CD4-positive, alpha-beta memory T cell (primary cell): ENCODE measurements around the gene BICD2. TPM values are rescaled to one million over a fixed set of nuclear protein-coding genes. Genes with fewer than 3 reads are reported as not detected.

Source experiments
- CTCF ChIA-PET: fragments of 350-600 bp; sonication (Branson Sonifier 250); formaldehyde crosslinking; loops from one replicate; lab custom pipeline; 2021; ENCODE audit warnings: inconsistent platforms; ENCODE audit not compliant: partially characterized antibody; lab: Charles Lee
- POLR2A ChIA-PET: fragments of 350-600 bp; sonication (Branson Sonifier 250); formaldehyde crosslinking; loops from one replicate; lab custom pipeline; 2021; ENCODE audit not compliant: partially characterized antibody; lab: Charles Lee
- DNase-seq, 5 donors: peaks; one replicate each; pipeline versions ENCODE4 v3.0.0 to v3.0.0-alpha.2; 2020 to 2022; ENCODE audit warnings: mixed read lengths in 1 of 5
- H3K27ac ChIP-seq: one replicate; pipeline ENCODE4 v1.7.0; 2013; ENCODE audit warnings: low read depth, low read length
- H3K27me3 ChIP-seq: 2 replicates; pipeline ENCODE4 v1.7.0; 2013; ENCODE audit warnings: mild to moderate bottlenecking, low read length, moderate library complexity; ENCODE audit not compliant: insufficient read depth
- H3K36me3 ChIP-seq: 2 replicates; pipeline ENCODE4 v1.7.0; 2013; ENCODE audit warnings: mild to moderate bottlenecking, low read length, moderate library complexity; ENCODE audit not compliant: insufficient read depth
- H3K4me1 ChIP-seq: 2 replicates; pipeline ENCODE4 v1.7.0; 2013; ENCODE audit warnings: mild to moderate bottlenecking, low read length, moderate library complexity; ENCODE audit not compliant: insufficient read depth
- H3K4me3 ChIP-seq, 2 donors: one replicate each; pipeline ENCODE4 v1.7.0; 2013; ENCODE audit warnings: low read length in 2 of 2, mild to moderate bottlenecking in 1 of 2
- H3K9me3 ChIP-seq, 2 donors: one replicate each; pipeline ENCODE4 v1.7.0; 2013; ENCODE audit warnings: low read length in 2 of 2, control low read depth in 1 of 2; ENCODE audit not compliant: control insufficient read depth in 1 of 2
- H3K27ac Mint-ChIP-seq, 7 donors: one replicate each; pipeline ENCODE4 v1.8.0; 2020 to 2021; ENCODE audit warnings: mixed read lengths in 7 of 7, mild to moderate bottlenecking in 6 of 7, inconsistent platforms in 3 of 7, moderate library complexity in 3 of 7
- H3K27me3 Mint-ChIP-seq, 2 donors: one replicate each; pipeline ENCODE4 v1.8.0; 2020 to 2021; ENCODE audit warnings: mixed read lengths in 2 of 2
- H3K36me3 Mint-ChIP-seq, 2 donors: one replicate each; pipeline ENCODE4 v1.8.0; 2020 to 2021; ENCODE audit warnings: mixed read lengths in 2 of 2, inconsistent platforms in 1 of 2, mild to moderate bottlenecking in 1 of 2
- H3K4me1 Mint-ChIP-seq, 4 donors: one replicate each; pipeline ENCODE4 v1.8.0; 2020 to 2021; ENCODE audit warnings: mixed read lengths in 4 of 4, mild to moderate bottlenecking in 1 of 4
- H3K4me3 Mint-ChIP-seq, 8 donors: one replicate each; pipeline ENCODE4 v1.8.0; 2020 to 2021; ENCODE audit warnings: mixed read lengths in 8 of 8, mild to moderate bottlenecking in 7 of 8, moderate library complexity in 6 of 8, inconsistent platforms in 3 of 8
- H3K9me3 Mint-ChIP-seq, 8 donors: one replicate each; pipeline ENCODE4 v1.8.0; 2020 to 2021; ENCODE audit warnings: mixed read lengths in 8 of 8, mild to moderate bottlenecking in 5 of 8, inconsistent platforms in 3 of 8, moderate library complexity in 1 of 8
- intact Hi-C: fragments of 100-400 bp; cut with micrococcal nuclease; formaldehyde crosslinking; loops from one replicate; pipeline ENCODE4 v1.15.1; 2023
- polyA plus RNA-seq, 2 donors: library from polyadenylated mRNA; unstranded; fragments of 300-500 nt; fragmentation: Illumina TruSeq; gene quantifications; one replicate each; pipeline ENCODE4 v1.2.3, GENCODE V29; 2021
- total RNA-seq, 2 experiments: library from RNA; stranded (reverse); gene quantifications; one replicate each; pipeline ENCODE4 v1.2.3, GENCODE V29; 2021

The BICD2 gene
- total and polyA plus RNA-seq, 4 experiments from 2014 or later: 3.8 to 34.2 (median 26.7) TPM

DNA sequence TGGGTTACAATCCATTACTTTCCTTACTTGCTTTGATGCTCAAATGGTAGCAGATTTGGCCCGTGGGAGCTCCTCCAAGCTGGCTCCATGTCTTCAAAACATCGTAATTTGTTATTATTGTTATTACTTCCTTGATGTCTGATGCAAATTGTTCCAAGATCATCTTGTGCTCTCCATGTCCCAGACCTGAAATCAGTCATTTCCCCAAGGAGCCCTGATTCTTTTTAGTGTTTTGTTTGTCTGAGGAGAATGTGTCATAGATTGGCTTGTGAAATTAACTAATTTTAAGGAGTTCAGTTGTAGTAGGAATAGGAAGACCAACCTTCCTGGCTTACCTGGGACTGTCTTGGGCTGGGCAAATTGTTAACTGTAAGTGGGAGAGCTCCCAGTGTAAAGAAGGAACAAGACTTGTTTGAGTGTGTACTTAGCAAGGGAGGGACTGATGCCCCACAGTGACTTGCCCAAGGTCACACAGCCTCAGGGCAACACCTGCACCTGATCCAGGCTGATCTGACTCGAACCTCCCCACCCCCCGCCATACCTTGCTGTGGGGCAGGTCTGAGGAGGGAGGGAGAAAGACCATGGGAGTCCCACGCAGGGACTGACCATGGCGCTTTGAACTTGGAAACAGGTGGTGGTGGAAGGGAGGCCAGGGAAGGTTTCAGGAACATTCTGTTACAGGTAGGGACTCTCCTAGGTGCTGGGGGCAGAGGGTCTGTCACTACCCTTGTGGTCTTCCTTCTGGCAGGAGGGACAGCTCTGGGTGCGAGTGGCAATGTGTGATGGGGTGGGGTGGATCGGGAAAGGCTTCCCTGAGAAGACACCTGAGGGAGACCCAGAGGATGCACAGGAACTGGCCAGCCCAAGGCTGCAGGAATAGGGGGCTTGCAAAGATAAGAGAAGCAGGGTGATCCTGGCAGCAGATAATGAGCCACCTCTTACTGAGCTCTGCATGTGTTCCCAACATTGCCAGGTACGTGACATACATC lies 2.7 kb upstream of the BICD2 start:
- ChIA-PET POLR2A (interaction anchor here (1.1 kb wide), 1 partner anchor 97 kb away, joined by 4 read pairs; no protein-coding TSS in a partner anchor), CTCF (interaction anchor here (1.6 to 2.9 kb wide), 2 partner anchors 23 to 52 kb away, joined by 4 to 23 read pairs; no protein-coding TSS in a partner anchor)
- intact Hi-C loops: loop anchor here (10.0 kb wide), 3 partner anchors 473 to 1487 kb away; partner anchors contain the start of genes IARS1 and ZNF169
- Mint-ChIP-seq H3K27ac (peak overlapping the region in 6 of 7 donors; percentile 36 to 97 (median 78)), H3K4me1 (peaks cover 32 to 52% (median 40%) of the 10 kb centered on the region in 4 donors), H3K27me3 (no peaks in the 10 kb centered on the region), H3K36me3 (peaks cover 0 to 6% of the 10 kb centered on the region in 2 donors), H3K9me3 (no peaks in the 10 kb centered on the region), H3K4me3 (peak overlapping the region in 7 of 8 donors; percentile 4 to 51 (median 14))
- Histone ChIP-seq H3K36me3 (no peaks in the 10 kb centered on the region), H3K27me3 (no peaks in the 10 kb centered on the region), H3K9me3 (no peaks in the 10 kb centered on the region), H3K27ac (no peak overlapping the region), H3K4me1 (peaks cover 45% of the 10 kb centered on the region), H3K4me3 (no peak overlapping the region)
- no peak for DNase-seq

DNA sequence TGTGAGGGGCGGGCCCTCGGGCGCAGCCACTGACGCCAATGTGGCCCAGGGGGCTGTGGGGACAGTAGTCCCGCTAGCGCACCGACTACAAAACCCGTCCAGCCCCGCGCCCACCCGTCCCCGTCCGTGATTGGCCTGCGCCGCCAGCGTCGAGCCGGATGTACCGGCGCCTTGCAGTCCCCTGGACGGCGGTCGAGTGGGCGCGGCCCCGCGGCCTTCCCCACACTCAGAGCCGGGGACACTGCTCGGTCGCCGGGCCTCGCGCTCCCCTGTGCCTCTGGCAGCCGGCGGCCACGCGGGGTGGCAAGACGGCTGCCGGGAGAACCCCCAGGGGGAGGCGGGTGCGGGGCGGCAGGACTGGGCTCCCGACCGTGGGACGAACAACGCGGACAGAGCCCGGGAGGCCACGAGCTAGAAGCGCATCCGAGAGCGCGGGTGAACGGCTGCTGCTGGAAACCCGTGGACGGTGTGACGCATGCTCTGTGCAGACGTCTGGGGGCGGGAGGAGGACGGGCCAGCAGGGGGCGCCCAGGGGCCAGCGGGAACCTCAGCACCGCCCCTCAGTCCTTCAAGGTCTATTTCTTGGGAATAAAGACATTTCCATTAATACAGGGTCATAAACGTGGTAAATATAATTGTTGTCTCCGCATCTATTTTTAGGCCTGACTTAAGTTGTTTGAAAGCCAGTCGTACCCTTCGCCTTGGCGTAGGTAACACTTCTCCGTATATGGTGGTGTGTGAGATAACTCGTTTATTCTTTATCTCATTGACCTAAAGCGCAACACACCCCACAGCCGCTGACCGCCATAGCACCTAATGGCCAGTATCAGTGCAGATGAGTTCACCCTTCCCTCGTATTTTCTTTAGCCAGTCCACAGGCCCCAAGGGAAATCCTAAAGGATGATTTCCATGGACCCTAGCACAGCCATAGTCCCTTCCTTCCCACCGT lies 629 bp upstream of the BICD2 start:
- Mint-ChIP-seq H3K4me3 (peak overlapping the region; percentile 89 to 95 (median 90)), H3K9me3 (no peaks in the 10 kb centered on the region), H3K27ac (peak overlapping the region; percentile 94 to 98 (median 96)), H3K27me3 (no peaks in the 10 kb centered on the region), H3K36me3 (peaks cover 0 to 6% of the 10 kb centered on the region in 2 donors), H3K4me1 (peaks cover 43 to 66% (median 49%) of the 10 kb centered on the region in 4 donors)
- Histone ChIP-seq H3K4me3 (peak overlapping the region; percentile 2 to 80), H3K9me3 (no peaks in the 10 kb centered on the region), H3K27me3 (no peaks in the 10 kb centered on the region), H3K36me3 (no peaks in the 10 kb centered on the region), H3K4me1 (peaks cover 54% of the 10 kb centered on the region), H3K27ac (peak overlapping the region; percentile 95)
- DNase-seq: peak; percentile 97 to 99 (median 99)
- intact Hi-C loops: loop anchor here (1.0 to 10.0 kb wide), 12 partner anchors 26 to 1490 kb away; partner anchors contain the start of genes CARD19, CENPP, IARS1 and IPPK
- ChIA-PET POLR2A (interaction anchor here (0.6 to 2.6 kb wide), 12 partner anchors 49 to 801 kb away, joined by 3 to 36 read pairs (median 4); partner anchors contain the start of genes CENPP, IPPK and SPTLC1), CTCF (interaction anchor here (0.6 to 3.0 kb wide), 10 partner anchors 9 to 627 kb away, joined by 3 to 15 read pairs (median 4); partner anchors contain the start of gene IPPK)

DNA sequence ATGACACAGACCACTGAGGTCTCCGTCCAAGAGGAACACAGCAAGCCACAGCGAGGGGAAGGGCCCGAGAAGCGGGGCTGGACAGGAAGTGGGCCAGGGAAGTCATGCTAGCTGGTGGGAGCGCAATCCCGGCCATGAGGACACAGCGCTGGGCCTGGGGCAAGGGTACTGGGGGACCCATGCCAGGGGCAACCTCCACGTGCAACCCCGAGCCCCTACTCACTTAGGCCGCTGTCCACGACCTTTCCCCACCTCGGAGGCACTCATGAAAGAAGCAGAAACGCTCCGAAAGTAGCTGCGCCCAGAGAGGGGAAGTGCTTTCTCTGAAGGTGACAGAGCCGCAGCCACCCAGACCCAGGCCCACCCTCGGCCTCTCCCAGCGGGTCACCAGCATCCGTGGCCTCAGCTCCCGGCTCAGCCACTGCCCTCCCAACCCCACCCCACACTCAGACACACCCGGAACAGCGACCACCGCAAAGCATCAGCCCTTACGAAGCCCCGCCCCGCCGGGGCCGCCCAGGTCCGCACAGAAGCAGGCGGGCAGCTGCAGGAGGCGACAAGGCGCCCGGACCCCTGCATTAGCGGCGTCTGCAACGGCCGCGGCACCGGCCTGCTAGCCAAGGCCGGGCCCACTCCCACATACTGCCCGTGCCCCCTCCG lies 782 bp downstream of the BICD2 start:
- peak overlapping the region; percentile 65 for H3K27ac ChIP-seq
- H3K4me1 Mint-ChIP-seq: peaks cover 39 to 66% (median 47%) of the 10 kb centered on the region in 4 donors
- H3K4me3 Mint-ChIP-seq: peak overlapping the region; percentile 93 to 97 (median 96)

DNA sequence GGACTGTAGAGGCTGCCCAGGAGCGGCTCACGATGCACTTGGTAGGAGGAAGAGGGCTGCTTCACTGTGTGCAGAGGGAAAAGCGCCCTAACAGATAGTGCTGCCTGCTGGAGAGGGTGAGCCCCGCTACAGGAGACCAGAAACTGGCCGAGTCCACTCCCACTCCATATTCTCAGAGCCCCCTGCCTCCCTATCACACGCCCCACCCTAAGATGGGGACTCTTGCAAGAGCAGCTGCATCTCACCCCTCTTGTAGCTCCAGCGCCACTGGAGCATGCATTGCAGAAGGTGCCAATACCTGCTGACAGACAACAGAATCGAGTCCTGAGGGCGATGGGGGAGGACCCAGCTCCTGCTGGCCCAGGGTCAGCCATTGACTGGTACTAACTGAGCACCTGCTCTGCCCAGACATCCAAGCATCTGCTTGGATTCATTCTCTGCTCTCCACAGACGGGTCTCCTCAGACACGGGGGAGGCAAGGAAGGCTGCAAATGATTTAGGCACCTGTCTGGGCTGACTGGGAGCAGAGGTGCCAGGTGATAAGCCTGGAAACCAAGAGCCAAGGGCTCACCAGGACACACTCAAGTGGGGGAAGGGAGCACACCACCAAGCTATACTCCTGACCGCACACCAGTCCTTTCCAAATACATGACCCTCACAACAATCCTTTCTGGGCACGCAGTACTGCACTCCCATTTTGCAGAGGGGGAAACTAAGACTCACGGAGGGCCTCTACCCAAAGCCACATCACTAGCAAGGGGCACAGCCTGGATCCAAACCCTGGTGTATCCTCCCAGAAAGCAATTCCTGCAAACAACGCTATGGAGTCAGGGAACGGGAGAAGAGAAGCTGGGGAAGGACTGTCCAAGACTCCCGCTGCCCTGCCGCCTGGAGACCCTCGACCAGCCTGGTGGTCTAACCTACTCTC lies 1.6 kb downstream of the BICD2 start:
- H3K4me1 ChIP-seq: peaks cover 55% of the 10 kb centered on the region
- peaks cover 0 to 6% of the 10 kb centered on the region in 2 donors for H3K36me3 Mint-ChIP-seq

More for the DNA sequence above, 782 bp downstream of the BICD2 start:
- H3K27me3 ChIP-seq: no peaks in the 10 kb centered on the region
- ChIA-PET POLR2A (interaction anchor here (0.8 to 2.6 kb wide), 12 partner anchors 22 to 803 kb away, joined by 3 to 36 read pairs (median 4); partner anchors contain the start of genes CENPP and IPPK), CTCF (interaction anchor here (1.4 to 3.0 kb wide), 4 partner anchors 26 to 625 kb away, joined by 3 to 15 read pairs (median 8); partner anchors contain the start of gene IPPK)
- intact Hi-C loops: loop anchor here (1.0 to 10.0 kb wide), 6 partner anchors 47 to 1491 kb away; partner anchors contain the start of genes CENPP, IARS1, NOL8 and SPTLC1
- H3K9me3 Mint-ChIP-seq: no peaks in the 10 kb centered on the region
- peaks cover 0 to 6% of the 10 kb centered on the region in 2 donors for H3K36me3 Mint-ChIP-seq
- DNase-seq: peak in 2 of 5 donors; percentile 19 to 56
- H3K27me3 Mint-ChIP-seq: no peaks in the 10 kb centered on the region
- peak overlapping the region; percentile 69 to 74 for H3K4me3 ChIP-seq
- H3K9me3 ChIP-seq: no peaks in the 10 kb centered on the region
- H3K4me1 ChIP-seq: peaks cover 55% of the 10 kb centered on the region
- peak overlapping the region; percentile 68 to 97 (median 93) for H3K27ac Mint-ChIP-seq
- no peaks in the 10 kb centered on the region for H3K36me3 ChIP-seq

DNA sequence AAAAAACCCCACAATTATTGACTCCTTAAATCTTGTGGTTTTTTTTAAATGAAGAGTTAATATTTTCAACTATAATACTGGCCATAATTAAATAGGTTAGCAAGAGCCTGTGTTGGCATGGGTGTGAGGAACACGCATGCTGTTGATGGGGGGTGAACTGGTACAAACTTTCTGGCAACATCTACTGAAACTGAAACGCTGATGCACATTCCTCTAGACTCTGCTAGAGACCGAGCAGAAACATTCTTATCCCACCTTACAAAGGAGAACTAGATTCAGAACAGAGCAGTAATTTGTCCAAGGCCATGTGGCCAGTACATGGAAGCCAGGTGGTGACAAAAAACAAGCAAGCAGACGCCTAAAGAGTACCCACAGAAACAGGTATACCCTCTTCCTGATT lies 2.4 kb downstream of the BICD2 start:
- CTCF ChIA-PET: no interaction called here
- H3K9me3 Mint-ChIP-seq: no peaks in the 10 kb centered on the region
- Histone ChIP-seq H3K36me3 (no peaks in the 10 kb centered on the region), H3K9me3 (no peaks in the 10 kb centered on the region), H3K27ac (no peak overlapping the region), H3K4me1 (peaks cover 55% of the 10 kb centered on the region), H3K27me3 (no peaks in the 10 kb centered on the region), H3K4me3 (no peak overlapping the region)
- H3K27me3 Mint-ChIP-seq: no peaks in the 10 kb centered on the region
- no peak for DNase-seq
- H3K4me1 Mint-ChIP-seq: peaks cover 39 to 66% (median 49%) of the 10 kb centered on the region in 4 donors
- H3K36me3 Mint-ChIP-seq: peaks cover 0 to 6% of the 10 kb centered on the region in 2 donors
- intact Hi-C loops: loop anchor here (10.0 kb wide), 3 partner anchors 467 to 1493 kb away; partner anchors contain the start of genes IARS1 and ZNF169
- peak overlapping the region; percentile 93 to 97 (median 96) for H3K4me3 Mint-ChIP-seq
- POLR2A ChIA-PET: no interaction called here
- H3K27ac Mint-ChIP-seq: peak overlapping the region in 6 of 7 donors; percentile 32 to 97 (median 70)

More for the DNA sequence above, 1.6 kb downstream of the BICD2 start:
- peak overlapping the region; percentile 69 to 74 for H3K4me3 ChIP-seq
- Mint-ChIP-seq H3K4me1 (peaks cover 39 to 66% (median 49%) of the 10 kb centered on the region in 4 donors), H3K4me3 (peak overlapping the region; percentile 93 to 97 (median 96)), H3K27ac (peak overlapping the region; percentile 68 to 97 (median 85)), H3K9me3 (no peaks in the 10 kb centered on the region), H3K27me3 (no peaks in the 10 kb centered on the region)
- H3K27me3 ChIP-seq: no peaks in the 10 kb centered on the region
- peak overlapping the region; percentile 65 for H3K27ac ChIP-seq
- ChIA-PET POLR2A (interaction anchor here (1.0 to 2.6 kb wide), 5 partner anchors 23 to 202 kb away, joined by 3 to 36 read pairs (median 7); partner anchors contain the start of gene IPPK), CTCF (interaction anchor here (2.1 to 3.0 kb wide), 2 partner anchors 27 to 93 kb away, joined by 8 to 15 read pairs; partner anchors contain the start of gene IPPK)
- no peak for DNase-seq
- no peaks in the 10 kb centered on the region for H3K36me3 ChIP-seq
- intact Hi-C loops: loop anchor here (10.0 kb wide), 3 partner anchors 468 to 1492 kb away; partner anchors contain the start of genes IARS1 and ZNF169
- no peaks in the 10 kb centered on the region for H3K9me3 ChIP-seq
